Neural progenitor cell (in vitro differentiated cells): ENCODE results near the gene SLC36A3.

Source experiments
- EZH2 ChIP-seq: fragments of 200-600 bp; sonication (generic); IDR thresholded peaks from 2 replicates; pipeline ENCODE4 v1.6.1; 2017; ENCODE audit warnings: antibody characterized with exemption, mild to moderate bottlenecking, moderate library complexity
- EZH2phosphoT487 ChIP-seq: fragments of 200-600 bp; sonication (generic); IDR thresholded peaks from 2 replicates; pipeline ENCODE4 v1.6.1; 2017; ENCODE audit warnings: antibody characterized with exemption
- TF ChIP-seq, protein P1 (sequence below): fragments of 200-600 bp; sonication (generic); IDR thresholded peaks from 2 replicates; pipeline ENCODE4 v1.5.1; 2017; ENCODE audit warnings: antibody characterized with exemption, mild to moderate bottlenecking

DNA sequence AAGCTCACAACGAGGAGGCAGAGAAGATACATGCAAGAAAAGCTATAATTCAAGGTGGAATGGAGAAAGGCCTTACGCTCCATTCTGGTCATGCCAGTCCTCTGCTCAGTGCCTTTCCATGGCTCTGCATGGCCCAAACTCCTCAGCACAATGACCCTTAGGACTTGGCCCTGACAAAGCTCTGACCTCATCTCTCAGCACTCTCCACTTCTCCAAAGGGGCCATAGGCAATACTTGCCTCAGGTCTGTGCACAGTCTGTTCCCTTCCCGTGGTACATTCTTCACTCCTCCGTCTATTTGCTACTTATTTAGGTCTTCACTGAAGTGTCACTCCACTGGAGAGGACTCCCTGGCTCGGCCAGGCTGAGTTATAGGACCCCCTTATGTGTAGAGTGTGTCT is 24.7 kb downstream of the SLC36A3 start:
- TF ChIP-seq, protein P1, sequence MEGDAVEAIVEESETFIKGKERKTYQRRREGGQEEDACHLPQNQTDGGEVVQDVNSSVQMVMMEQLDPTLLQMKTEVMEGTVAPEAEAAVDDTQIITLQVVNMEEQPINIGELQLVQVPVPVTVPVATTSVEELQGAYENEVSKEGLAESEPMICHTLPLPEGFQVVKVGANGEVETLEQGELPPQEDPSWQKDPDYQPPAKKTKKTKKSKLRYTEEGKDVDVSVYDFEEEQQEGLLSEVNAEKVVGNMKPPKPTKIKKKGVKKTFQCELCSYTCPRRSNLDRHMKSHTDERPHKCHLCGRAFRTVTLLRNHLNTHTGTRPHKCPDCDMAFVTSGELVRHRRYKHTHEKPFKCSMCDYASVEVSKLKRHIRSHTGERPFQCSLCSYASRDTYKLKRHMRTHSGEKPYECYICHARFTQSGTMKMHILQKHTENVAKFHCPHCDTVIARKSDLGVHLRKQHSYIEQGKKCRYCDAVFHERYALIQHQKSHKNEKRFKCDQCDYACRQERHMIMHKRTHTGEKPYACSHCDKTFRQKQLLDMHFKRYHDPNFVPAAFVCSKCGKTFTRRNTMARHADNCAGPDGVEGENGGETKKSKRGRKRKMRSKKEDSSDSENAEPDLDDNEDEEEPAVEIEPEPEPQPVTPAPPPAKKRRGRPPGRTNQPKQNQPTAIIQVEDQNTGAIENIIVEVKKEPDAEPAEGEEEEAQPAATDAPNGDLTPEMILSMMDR: no peak
- TF ChIP-seq EZH2phosphoT487 (no peak), EZH2 (no peak)
